Fibroblast of peridontal ligament (primary cell): ENCODE measurements around the gene GRN.
"Not testable (repeated sequence)": the region's sequence is repeated elsewhere in the genome, so short reads cannot be mapped to it uniquely, and the experiment has no call there.

ENCODE experiments used
- DNase-seq: peaks from one replicate; pipeline ENCODE4 v3.0.0-alpha.2; 2010; ENCODE audit errors: extremely low read depth

Gene GRN

DNA sequence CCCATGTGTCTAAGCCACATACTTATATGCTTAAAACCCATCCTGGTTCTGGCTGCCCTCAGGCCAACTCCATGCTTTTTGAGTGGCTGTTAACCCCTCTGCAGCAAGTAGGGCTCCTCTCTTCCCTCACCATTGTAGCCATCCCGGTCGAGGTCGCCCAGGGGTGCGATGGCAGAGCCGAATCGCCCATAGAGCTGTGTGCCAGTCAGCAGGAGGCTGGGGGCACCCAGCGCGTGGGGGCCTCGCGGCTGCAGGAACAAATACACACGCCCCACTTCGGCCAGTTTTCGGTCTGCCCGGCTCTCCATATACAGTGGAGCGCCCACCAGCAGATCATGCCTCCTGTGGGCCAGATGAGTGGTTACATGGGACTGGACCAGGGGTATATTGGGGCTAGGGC lies 38.3 kb downstream of the GRN start:
- no peak for DNase-seq

DNA sequence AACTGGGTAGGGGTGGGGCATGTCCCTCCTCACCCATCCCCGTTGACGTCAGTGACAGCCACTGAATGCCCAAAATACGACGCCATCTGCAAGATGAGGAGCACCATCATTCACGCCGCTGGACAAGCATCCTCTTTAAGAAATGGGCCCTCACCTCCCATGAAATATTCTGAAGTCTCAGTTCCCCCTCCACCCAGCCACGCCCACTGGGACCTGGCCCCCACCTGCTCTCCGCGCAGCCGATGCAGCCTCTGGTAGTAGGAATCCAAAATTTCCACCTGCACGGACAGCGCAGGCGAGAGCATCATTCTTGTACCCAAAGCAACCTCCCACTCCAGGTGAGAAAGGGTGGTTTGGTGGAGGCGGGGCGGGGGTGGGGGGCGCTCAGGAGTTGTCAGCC lies 38.8 kb downstream of the GRN start:
- no peak for DNase-seq

DNA sequence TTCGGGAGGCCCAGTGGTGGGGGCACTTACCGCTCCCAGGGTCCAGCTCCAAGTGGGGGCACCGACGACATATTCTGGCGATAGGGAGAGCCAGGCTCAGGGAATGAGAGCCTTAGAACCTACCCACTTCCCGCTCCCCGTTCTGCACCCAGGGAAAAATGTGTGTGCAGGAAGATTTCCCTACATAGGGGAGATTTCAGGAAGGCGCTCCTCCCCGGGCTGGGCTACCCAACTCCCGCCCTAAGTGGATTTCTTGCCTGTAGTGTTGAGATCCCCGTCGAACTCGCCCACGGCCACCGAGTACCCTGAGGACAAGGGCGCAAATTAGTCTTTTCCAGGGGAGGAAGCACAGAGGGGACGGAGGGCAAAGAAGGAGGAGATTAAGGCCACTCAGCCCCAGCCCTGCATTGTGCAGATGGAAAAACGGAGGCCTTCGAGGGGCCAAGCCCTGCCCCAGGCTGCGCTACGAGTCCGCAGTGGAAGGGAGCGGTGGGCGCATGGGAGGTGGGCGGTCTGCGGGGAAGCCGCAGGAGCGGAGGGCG lies 39.2 kb downstream of the GRN start:
- no peak for DNase-seq

DNA sequence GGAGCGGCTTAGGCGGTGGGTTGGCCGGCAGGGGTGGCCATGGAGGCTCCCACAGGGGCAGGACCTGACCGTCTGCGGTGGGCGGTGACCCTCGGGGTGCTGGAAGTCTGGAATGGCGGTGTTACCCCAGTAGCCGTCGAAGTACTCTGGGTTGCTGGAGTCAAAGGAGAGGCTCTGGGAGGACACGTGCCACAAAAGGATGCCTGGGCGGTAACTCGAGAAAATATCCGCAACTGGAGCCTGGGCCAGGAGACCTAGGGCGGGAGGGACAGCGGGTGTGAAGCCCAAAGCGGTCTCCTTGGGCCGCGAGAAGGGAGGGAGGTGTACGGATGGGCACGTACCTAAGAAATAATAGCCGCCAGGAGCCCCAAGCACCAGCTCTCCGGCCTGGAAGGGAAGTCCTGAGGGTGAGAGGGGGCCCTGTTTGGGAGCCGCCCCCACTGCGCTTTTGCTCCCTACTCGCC lies 39.8 kb downstream of the GRN start:
- DNase-seq, result no peak

DNA sequence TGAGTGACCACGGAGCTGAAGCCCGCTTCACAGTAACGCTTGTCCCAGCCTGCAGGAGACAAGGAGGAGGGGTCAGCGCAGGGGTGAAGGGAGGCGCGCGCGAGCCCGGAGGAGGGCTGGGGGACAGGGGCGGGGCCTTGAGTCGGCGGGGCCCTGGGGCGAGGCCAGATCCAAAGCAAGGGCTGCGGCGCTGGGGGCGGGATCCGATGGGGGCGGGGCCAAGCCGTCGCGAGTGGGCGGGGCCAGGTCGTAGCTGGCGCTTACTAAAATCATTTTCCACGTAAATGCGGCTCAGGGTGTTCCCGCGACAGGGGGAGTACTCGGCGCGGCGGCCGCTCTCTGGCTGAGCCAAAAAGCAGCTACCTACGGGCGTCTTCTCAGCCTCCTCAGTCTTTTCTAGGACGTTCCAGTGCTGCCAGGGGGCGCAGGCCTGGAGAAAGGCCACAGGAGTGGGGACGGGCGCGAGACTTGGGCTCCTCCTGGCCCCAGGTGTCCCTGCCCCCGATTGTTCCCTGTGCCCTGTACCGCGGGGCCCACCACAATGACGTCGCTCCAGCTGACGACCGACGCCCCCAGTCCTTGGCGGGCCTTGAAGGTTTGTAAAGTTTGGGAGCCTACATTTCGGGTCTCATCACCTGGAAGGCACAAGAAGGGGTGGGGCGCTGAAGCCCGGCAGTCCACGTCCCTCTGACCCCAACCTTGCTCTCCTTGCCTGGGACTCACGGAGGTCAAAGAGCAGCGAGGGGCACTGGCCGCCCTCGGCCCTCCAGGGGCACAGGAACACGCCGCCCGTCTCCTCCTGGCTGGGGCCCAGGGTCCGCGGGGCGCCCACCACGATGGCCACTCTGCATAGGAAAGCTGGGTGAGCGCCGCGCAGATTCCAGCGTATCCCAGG lies 40.4 kb downstream of the GRN start:
- DNase-seq, result peak; percentile 55

DNA sequence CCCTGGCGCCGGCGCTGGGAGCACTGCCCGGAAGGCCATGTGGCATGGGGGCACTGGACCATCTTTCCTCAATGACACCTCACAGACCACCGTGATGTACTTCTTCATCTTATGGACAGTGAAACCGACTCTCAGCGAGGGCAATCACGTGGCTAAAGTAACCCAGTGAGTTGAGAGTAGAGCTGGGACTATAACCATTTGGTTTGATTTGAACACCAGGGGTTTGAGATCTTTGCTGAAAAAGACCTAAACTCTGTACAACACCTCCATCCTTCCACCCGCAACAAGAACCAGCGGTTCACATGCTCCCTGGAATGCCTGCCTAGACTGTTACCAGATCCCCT lies 41.1 kb downstream of the GRN start:
- no peak for DNase-seq

DNA sequence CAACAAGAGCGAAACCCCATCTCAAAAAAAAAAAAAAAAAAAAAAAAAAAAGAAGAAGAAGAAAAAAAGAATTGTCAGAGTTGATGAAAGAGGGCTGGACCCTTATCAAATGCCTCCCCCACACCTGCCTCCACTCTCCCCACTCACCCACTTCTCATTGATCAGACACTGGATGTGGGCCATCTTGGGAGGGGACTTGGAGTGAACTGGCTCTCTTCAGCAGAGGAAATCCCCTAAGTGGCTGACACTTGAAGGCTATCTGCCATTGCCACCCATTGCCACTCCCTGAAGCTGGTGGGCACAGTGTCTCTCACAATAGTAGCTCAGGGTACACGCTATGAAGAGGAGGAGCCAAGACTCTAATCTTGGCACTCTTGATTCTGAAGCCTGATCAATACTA lies 42.7 kb downstream of the GRN start:
- DNase-seq, result no peak

DNA sequence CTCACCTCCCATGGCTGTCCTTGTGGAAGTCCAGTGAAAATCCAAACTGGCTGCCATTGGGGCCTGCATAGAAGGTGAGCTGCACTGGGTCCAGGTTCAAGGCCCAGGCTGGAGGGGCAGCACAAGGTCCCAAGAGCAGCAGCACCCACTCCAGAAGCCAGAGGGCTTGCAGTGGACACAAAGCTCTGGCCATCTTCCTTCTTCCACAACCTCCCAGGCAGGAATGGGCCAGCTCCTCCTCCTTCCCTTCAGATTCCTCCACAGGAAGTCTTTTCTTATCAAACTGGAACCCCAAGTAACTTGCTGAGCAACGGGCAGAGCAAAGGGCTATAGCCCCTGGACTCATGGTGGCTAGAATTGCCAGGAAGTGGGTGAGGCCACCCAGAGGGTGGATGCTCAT lies 44.2 kb downstream of the GRN start, which contains the start of gene ITGA2B:
TSS of gene ITGA2B (minus strand) at position 369 of the 400 bp plus-strand sequence. CDS start at position 193, 176 bp downstream.
- DNase-seq, result no peak

DNA sequence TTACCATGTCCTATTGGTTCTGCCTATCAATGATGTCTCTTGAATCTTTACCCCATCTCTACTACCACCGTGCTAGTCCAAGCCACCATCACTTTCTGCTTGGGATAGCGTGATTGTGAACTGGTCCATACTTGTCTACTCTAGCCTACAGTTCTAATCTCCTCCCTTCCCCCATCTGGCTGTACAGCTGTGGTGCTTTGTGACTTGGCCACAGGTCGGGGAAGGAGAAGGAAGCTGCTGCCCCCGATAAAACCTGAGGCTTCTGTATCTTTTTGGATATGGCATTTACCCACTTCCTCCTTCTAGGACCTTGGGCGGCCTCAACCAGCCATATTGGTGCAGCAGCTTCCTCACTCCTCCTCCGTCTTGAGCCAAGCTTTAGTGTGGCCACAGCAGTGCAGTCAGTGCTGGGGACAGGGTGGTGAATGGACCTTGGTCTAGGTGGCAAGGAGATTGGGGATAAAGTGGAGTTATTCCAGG lies 44.7 kb downstream of the GRN start:
- DNase-seq, result no peak

DNA sequence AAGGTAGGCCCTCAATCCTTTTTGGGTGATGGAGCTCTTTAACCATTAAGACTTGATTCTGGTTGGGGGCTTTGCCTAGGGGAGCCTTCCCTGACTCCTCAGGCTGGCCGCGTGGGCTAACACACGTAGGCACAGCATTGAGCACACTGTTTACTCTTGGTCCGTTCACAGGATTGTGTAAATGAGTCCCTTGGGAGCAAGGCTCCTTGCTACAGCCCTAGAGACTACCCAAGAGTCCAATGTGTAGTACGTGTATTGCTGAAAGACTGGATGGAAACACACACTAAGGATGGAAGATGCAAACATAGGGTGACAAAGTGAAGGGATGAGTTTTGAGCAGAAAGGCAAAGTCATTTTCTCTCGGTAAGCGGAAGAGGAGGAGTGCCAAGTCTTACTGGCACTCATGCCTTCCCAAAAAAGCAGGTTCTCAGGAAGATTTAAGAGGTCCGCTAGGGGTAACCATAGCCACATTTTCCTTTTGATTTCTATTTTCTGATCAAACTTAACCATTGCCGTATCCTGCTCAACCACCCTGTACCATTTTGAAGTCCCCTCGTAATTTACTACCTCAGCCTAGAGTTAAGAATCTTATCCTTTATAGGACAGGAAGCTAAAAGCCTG lies 45.3 kb downstream of the GRN start:
- no peak for DNase-seq

DNA sequence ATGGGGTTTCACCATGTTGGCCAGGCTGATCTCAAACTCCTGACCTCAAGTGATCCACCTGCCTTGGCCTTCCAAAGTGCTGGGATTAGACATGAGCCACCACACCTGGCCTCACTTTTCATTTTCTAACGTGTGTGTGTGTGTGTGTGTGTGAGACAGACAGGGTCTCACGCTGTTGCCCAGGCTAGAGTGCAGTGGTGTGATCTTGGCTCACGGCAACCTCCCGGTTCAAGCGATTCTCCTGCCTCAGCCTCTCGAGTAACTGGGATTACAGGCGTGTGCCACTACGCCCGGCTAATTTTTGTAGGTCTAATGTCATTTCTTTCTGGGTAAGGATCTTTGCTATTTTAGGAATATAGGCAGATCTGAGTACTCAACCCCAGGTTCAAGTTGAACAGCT lies 49.0 kb downstream of the GRN start:
- not testable (repeated sequence) for DNase-seq

DNA sequence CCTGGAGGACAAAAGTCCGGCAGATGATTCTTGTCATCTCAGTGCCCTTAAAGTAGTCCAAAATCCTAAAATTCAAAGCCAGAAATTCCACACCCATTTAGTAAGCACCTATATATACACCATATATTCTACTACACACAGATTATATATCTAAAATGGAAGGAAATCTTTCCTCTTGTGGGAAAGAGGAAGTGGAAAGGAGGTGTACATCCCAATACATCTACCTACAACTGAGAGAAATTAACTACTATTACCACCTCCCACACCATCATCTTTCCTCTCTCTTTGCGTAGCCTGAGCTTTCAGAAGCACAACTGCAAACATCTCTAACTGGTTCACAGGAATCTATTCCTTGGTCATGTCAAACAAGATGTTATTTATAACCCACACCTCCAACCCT lies 49.7 kb downstream of the GRN start:
- no peak for DNase-seq

DNA sequence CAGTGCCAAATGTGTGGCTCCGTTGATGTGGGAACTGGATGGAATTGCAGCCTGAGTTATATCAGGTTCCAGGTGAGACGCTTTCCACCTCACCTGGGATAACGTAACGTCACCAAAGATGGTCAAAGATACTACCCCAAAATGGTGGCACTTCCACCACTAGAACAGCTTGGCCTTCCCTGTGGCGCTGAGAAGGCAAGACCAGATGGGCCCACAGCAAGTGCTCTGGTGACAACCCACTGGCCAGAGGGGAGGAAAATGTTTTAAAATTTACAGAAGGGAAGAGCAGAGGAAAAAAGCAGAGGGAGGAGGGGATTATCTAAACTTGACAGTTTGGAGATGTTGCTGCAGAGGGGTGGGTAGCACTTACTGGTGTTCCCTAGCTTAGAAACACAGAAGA lies 51.8 kb downstream of the GRN start:
- DNase-seq, result no peak

DNA sequence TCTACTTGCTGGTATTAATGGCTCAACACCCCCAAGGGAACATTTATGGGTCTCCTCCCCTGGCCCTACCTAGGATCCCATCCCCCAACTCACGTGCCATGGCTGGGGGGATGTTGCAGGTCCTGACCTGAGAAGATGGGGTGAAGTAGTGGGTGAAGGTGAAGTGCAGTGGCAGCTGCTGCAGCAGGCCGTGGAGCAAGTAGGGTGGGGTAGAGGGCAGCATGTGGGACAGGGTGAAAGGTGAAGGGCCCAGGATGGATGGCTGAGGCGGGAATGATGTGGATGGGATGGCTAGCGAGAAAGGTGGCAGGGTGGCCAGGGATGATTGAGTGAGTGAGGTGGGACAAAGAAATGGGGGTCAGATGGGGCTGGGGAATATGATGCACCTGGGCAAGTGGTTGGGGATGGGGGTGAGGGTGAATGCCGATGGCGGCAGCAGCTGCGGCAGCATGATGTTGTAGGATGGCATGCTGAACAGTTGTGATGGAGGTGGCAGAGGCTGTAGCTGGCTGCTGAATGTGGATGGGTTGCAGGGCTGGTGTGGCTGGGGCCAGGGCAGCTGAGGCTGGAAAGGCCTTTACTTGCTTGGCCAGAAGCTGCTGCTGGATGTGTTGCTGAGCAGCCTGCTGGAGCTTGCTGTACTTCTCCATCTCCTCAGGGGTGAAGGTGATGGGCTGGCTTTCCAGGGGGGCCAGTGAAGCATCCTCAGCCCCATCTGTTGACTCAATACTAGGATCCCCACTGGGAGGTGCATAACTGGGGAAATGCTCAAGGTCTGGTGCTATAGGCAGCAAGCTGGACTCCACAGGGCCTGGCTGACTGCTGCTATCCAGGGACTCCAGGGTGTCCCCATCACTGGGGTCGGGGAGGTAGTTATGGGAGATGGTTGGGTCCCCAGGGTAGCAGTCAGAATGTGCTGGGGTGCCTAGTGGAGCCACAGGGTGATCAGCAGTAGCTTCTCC lies 52.7 kb downstream of the GRN start:
- DNase-seq, result no peak

DNA sequence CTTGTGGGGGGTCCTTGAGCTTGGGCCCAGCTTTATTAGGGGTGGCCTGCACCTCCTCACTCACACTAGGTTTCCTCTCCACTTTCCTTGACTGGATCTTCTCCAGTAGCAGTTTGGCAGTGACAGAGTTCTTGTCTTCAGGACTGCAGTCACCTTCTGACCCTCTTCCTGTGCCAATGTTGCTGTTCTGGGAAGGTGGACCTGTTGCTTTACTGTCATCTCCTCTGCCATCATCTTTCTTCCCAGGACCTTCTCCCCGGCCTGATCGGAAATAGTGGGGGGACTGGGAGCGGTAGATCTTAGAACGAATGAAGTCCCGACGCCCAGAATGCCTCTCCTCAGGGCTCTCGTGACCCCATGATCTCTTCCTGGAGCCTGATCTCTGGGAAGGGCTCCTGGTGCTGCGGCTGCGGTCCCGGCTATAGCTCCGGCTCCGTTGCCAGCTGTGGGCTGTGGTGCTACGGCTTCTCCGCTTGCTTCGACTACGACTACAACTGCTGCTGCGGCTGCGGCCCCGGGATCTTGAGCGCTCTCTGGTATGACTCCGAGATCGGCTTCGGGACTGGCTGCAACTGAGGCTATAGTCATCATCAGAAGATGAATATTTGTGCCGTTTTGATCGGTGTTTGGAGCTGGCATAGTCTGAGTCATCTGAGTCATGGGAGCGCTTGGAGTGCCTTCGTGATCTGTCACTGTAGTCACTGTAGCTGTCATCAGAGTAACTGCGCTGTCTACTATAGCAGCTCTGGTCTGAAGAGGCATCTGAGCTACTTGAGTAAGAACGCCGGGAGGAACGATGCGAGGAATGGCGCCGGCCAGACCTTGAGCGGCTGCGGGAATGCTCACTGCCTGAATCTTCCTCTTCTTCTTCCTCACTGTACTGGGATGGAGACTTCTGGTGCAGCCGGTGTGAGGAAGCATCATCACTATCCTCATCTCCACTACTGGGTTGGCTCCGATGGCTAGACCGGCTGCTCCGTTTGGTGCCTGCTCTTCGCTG lies 53.9 kb downstream of the GRN start:
- DNase-seq, result no peak

DNA sequence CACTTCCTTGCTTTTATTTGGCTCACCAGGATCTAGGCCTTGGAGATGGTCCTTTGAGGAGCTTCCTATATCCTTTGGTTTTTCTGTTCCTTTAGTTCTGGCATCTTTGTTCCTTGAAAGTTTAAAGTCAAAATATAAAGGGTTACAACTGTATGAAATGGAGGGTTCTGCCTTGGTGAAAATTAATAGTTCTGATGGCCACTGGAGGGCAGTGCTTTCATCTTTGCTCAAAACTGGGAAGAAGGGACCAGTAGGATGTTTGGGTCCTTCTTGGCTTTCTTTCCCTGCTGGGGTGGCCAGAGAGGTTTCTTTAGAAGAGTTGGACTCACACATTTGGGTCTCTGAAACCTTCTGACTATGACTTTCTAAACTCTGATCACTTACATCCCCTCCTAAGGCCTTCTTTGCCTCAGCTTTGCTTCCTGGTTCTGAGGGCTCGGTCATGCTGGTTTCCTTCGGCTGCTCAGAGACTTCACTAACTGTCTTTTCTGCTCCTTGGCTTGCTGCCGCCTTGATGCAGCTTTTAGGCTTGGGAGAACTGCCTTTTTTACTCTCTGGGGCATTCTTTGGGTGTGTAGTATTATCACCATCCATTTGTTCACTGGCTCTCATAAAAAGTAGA lies 55.2 kb downstream of the GRN start:
- DNase-seq, result peak; percentile 52
